C4-2B (cell line): ENCODE data around the gene SLC22A4.

Experiments
- CTCF ChIP-seq: fragments of 450-650 bp; conservative IDR thresholded peaks from 2 replicates; pipeline ENCODE4 v1.5.1; 2017; ENCODE audit warnings: mild to moderate bottlenecking
- ZFX ChIP-seq: fragments of 450-650 bp; IDR thresholded peaks from 2 replicates; pipeline ENCODE4 v1.6.1; 2017

- TF ChIP-seq CTCF (no peak), ZFX (no peak)
Measured at GRCh38 chr5:132270706-132271105, 23.5 kb upstream of the SLC22A4 start.
